Activated CD8-positive, alpha-beta T cell treated with anti-CD3 and anti-CD28 coated beads for 36 hours (primary cell): ENCODE measurements around the gene SLC25A33. TPM values are rescaled to one million over a fixed set of nuclear protein-coding genes. Genes with fewer than 3 reads are reported as not detected.

ENCODE experiments used
- ATAC-seq: fragments of 200-7000 bp; cut with Tn5 transposase; one replicate; pipeline ENCODE4 v1.10.0; 2021; ENCODE audit warnings: mild to moderate bottlenecking, moderate library complexity
- CTCF ChIA-PET: fragments of 350-600 bp; sonication (Branson Sonifier 250); formaldehyde crosslinking; loops from one replicate; lab custom pipeline; 2021; ENCODE audit warnings: antibody characterized with exemption; lab: Charles Lee
- POLR2A ChIA-PET: fragments of 350-600 bp; sonication (Branson Sonifier 250); formaldehyde crosslinking; loops from one replicate; lab custom pipeline; 2021; ENCODE audit warnings: antibody characterized with exemption; lab: Charles Lee
- DNase-seq: peaks from one replicate; pipeline ENCODE4 v3.0.0-alpha.2; 2020
- H3K27ac Mint-ChIP-seq: one replicate; pipeline ENCODE4 v1.8.0; 2021; ENCODE audit warnings: mild to moderate bottlenecking, mixed read lengths
- H3K27me3 Mint-ChIP-seq: one replicate; pipeline ENCODE4 v1.8.0; 2021; ENCODE audit warnings: mixed read lengths
- H3K36me3 Mint-ChIP-seq: one replicate; pipeline ENCODE4 v1.8.0; 2021; ENCODE audit warnings: low read depth, mixed read lengths
- H3K4me1 Mint-ChIP-seq: one replicate; pipeline ENCODE4 v1.8.0; 2021; ENCODE audit warnings: low read depth, mixed read lengths
- H3K4me3 Mint-ChIP-seq: one replicate; pipeline ENCODE4 v1.8.0; 2021; ENCODE audit warnings: mild to moderate bottlenecking, moderate library complexity, mixed read lengths
- H3K9me3 Mint-ChIP-seq: one replicate; pipeline ENCODE4 v1.8.0; 2021; ENCODE audit warnings: mixed read lengths
- intact Hi-C: fragments of 100-400 bp; cut with micrococcal nuclease; formaldehyde crosslinking; loops from one replicate; pipeline ENCODE4 v1.10.0; 2022
- total RNA-seq, 2 experiments: library from RNA; stranded (reverse); gene quantifications; one replicate each; pipeline ENCODE4 v1.2.3, GENCODE V29; 2021
- TF ChIP-seq, protein P1 (sequence below): fragments of 200-600 bp; IDR thresholded peaks from one replicate; pipeline ENCODE4 v1.8.0; 2022; ENCODE audit warnings: antibody characterized with exemption, mild to moderate bottlenecking

SLC25A33 gene
- total RNA-seq, 2 experiments from 2014 or later, result 5.7 to 5.9 TPM

DNA sequence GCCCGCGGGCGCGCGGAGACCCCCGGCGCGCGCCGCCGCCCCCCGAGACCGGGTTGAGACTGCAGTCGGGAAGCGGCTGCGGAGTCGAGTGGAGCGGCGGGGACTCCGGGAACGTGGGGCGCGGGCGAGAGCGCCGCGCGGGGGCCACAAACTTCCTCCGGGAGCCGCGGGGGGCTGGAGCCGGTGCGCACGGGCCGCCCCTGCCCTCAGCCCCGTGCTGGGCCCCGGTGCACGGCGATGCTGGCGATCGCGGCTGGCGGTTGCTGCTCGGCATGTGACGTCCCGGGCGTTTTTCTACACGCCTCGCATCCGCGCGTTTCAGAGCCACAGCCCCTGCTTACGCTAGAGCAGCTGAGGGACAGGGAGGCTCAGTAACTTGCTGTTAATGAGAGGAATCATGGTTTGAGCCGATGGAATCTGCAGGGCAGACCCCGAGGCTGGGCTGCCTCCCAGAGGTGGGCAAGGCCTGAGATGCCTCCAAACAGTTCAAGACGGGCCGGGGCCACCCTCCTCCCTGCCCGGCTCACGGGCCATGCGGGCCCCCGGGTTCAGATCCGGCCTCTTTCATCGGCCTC lies 50.0 kb downstream of the SLC25A33 start:
- H3K36me3 Mint-ChIP-seq, result peaks cover 10% of the 10 kb centered on the region
- POLR2A ChIA-PET, result interaction anchor here (0.7 to 2.1 kb wide), 3 partner anchors 8 to 49 kb away, joined by 3 to 8 read pairs (median 5); no protein-coding TSS in a partner anchor
- TF ChIP-seq, protein P1, sequence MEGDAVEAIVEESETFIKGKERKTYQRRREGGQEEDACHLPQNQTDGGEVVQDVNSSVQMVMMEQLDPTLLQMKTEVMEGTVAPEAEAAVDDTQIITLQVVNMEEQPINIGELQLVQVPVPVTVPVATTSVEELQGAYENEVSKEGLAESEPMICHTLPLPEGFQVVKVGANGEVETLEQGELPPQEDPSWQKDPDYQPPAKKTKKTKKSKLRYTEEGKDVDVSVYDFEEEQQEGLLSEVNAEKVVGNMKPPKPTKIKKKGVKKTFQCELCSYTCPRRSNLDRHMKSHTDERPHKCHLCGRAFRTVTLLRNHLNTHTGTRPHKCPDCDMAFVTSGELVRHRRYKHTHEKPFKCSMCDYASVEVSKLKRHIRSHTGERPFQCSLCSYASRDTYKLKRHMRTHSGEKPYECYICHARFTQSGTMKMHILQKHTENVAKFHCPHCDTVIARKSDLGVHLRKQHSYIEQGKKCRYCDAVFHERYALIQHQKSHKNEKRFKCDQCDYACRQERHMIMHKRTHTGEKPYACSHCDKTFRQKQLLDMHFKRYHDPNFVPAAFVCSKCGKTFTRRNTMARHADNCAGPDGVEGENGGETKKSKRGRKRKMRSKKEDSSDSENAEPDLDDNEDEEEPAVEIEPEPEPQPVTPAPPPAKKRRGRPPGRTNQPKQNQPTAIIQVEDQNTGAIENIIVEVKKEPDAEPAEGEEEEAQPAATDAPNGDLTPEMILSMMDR, result no peak
- DNase-seq, result peak; percentile 60
- no peaks in the 10 kb centered on the region for H3K9me3 Mint-ChIP-seq
- H3K4me3 Mint-ChIP-seq, result peak overlapping the region; percentile 84
- peak overlapping the region; percentile 75 for H3K27ac Mint-ChIP-seq
- no peaks in the 10 kb centered on the region for H3K27me3 Mint-ChIP-seq
- H3K4me1 Mint-ChIP-seq, result peaks cover 33% of the 10 kb centered on the region
- intact Hi-C loops, result no loop called here
- CTCF ChIA-PET, result interaction anchor here (0.8 to 1.4 kb wide), 5 partner anchors 10 to 279 kb away, joined by 3 to 6 read pairs (median 4); no protein-coding TSS in a partner anchor
- ATAC-seq, result peak; percentile 10

DNA sequence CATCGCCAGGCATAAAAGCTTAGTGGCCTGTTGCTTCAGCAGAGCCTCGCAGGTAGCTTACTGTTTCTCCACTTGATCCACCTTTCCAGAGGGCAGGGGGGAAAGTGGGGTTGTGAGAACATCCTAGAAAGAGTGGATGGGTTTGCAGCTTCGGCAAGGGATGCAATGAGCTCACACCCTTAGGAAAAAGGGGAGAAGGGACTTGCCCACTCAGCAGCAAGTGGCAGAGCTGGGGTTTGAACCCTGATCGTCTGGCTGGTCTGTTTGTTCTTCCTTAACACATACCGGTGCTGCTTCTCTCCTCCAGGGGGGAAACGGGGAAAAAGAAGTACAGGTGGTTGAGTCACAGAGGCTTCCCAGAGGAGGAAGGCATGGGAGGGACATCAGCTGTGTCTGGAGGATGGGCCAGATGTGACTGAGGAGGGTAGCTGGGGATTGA lies 50.5 kb downstream of the SLC25A33 start:
- Mint-ChIP-seq H3K36me3 (peaks cover 10% of the 10 kb centered on the region), H3K9me3 (no peaks in the 10 kb centered on the region), H3K27me3 (no peaks in the 10 kb centered on the region), H3K27ac (peak overlapping the region; percentile 75), H3K4me3 (peak overlapping the region; percentile 84), H3K4me1 (peaks cover 33% of the 10 kb centered on the region)
- DNase-seq, result peak; percentile 24
- CTCF ChIA-PET, result interaction anchor here (0.8 to 1.6 kb wide), 6 partner anchors 11 to 278 kb away, joined by 3 to 6 read pairs (median 4); no protein-coding TSS in a partner anchor
- intact Hi-C loops, result no loop called here
- POLR2A ChIA-PET, result interaction anchor here (0.7 to 2.1 kb wide), 4 partner anchors 9 to 155 kb away, joined by 3 to 8 read pairs (median 4); no protein-coding TSS in a partner anchor
- no peak for ATAC-seq
- TF ChIP-seq, protein P1, result no peak

DNA sequence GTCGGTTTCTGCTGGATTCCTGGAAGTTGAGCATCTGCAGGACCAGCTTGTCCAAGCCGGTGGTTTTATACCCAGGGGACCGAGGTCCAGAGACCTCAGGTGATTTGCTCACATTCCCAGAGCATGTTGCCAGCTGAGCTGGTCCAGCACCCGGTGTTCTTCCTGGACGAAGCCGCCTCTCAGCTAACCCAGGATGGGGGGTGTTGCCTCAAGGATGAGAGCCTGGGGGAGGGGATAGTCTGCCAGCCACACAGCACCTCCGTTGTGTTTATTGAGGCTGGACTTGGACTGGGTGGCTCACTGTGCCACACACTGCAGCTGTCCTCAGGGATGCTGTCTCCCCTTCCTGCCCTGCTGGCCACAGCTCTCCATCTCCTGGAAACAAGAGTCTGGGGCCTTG lies 50.9 kb downstream of the SLC25A33 start:
- intact Hi-C loops, result no loop called here
- Mint-ChIP-seq H3K36me3 (peaks cover 10% of the 10 kb centered on the region), H3K27me3 (no peaks in the 10 kb centered on the region), H3K4me3 (peak overlapping the region; percentile 84), H3K9me3 (no peaks in the 10 kb centered on the region), H3K27ac (no peak overlapping the region), H3K4me1 (peaks cover 33% of the 10 kb centered on the region)
- ChIA-PET CTCF (interaction anchor here (0.8 to 1.6 kb wide), 6 partner anchors 11 to 278 kb away, joined by 3 to 6 read pairs (median 4); no protein-coding TSS in a partner anchor), POLR2A (interaction anchor here (0.7 to 2.1 kb wide), 4 partner anchors 8 to 155 kb away, joined by 3 to 8 read pairs (median 4); no protein-coding TSS in a partner anchor)
- no peak for DNase-seq
- ATAC-seq, result no peak
- TF ChIP-seq, protein P1, result no peak

DNA sequence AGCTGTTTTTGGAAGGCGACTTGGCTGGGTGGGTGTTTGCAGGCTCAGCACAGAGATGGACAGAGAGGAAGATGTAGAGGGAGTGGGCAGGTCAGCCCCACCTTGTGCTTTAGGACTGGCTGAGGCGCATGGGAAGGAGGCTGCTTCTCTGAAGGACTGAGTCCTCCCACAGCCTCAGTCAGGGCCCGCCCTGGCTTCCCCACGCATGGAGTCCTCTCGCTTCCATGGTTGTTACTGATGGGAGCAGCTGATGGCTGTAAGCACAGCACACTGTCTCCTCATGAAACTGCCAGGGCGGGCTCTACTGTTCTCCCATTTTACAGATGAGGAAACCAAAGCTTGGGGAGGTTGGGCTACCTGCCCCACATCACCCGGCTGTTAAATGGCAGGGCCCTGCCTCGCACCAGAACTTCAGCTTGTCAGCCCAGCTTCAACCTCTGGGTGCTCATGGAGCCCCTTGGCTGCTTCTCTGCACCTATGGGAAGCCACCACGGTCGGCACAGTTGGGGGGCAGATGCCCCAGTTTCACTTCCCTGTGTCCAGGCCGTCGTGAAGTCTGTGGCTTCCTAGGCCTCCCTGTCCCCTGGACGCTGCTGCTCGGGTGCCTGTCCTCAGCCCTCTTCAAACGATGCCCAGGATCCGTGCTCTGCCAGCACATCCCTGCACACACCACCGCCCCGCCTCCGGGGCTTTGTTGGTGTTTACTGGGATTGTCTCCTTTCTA lies 51.8 kb downstream of the SLC25A33 start:
- ChIA-PET POLR2A (interaction anchor here (2.1 kb wide), 1 partner anchor 10 kb away, joined by 8 read pairs; no protein-coding TSS in a partner anchor), CTCF (interaction anchor here (1.5 to 2.0 kb wide), 3 partner anchors 25 to 324 kb away, joined by 3 to 8 read pairs (median 4); no protein-coding TSS in a partner anchor)
- Mint-ChIP-seq H3K4me1 (peaks cover 33% of the 10 kb centered on the region), H3K27ac (no peak overlapping the region), H3K27me3 (no peaks in the 10 kb centered on the region), H3K36me3 (peaks cover 10% of the 10 kb centered on the region), H3K4me3 (peak overlapping the region; percentile 84), H3K9me3 (no peaks in the 10 kb centered on the region)
- intact Hi-C loops, result no loop called here
- TF ChIP-seq, protein P1, result no peak
- ATAC-seq (no peak), DNase-seq (no peak)
